GM19328 (cell line): Measurements from ENCODE around the gene THAP7.

Source experiments
- ATAC-seq: cut with Tn5 transposase; IDR thresholded peaks from one replicate; pipeline ENCODE4 v1.9.1; 2021; ENCODE audit warnings: mild to moderate bottlenecking, moderate library complexity; ENCODE audit not compliant: unreplicated experiment

The THAP7 gene

DNA sequence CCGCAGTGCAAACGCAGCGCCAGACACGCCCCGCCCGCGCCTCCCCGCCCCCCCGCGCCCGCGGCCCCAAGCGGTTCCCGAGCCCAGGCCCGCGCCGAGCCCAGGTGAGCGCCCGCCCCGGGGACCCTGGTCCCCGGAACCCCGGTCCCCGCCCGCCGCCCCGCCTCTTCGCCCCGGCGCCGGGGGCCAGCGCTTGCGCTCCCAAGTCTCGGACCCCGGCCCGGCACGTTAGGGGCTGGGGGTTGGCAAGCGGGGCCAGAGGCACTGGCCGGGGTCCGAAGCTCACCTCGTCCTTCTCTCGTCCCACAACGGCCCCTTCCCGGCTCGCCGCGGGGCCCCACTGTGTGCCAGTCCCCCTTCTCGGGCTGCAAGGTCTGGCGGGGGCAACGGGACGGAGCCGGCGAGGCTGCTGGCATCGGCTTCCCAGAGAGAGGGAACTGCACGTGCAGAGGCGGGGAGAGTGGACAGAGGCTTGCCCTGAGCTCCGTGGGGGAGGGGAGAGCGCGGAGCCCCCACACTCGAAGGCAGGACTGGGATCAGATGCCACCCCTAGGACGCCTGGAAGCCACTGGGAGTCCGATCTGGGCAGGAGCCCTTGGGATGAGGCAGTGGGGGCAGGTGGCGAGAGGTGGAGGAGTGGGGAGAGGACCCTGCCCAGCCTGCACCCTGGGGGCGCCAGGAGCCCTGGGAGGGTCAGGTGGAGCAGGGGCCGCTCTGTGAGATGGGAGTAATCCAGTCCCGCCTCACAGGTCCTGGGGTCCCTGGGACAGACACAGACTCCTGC, 36.6 kb downstream of the THAP7 start:
- ATAC-seq = no peak

DNA sequence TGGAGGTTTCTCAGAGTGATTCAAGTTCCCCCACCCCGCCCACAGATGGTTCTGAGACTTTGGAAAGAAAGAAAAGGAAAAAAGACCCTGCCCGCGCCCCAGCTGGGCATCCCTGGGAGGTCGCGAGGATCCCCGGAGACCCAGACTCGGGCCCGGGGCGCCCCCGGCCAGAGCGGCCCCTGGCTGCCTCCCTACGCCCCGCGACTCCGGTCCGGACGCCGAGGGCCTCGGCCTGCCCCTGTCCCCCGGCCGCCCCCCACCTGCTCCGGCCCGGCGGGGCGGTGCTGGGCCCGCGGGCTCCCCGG, 37.2 kb downstream of the THAP7 start:
- ATAC-seq = no peak

DNA sequence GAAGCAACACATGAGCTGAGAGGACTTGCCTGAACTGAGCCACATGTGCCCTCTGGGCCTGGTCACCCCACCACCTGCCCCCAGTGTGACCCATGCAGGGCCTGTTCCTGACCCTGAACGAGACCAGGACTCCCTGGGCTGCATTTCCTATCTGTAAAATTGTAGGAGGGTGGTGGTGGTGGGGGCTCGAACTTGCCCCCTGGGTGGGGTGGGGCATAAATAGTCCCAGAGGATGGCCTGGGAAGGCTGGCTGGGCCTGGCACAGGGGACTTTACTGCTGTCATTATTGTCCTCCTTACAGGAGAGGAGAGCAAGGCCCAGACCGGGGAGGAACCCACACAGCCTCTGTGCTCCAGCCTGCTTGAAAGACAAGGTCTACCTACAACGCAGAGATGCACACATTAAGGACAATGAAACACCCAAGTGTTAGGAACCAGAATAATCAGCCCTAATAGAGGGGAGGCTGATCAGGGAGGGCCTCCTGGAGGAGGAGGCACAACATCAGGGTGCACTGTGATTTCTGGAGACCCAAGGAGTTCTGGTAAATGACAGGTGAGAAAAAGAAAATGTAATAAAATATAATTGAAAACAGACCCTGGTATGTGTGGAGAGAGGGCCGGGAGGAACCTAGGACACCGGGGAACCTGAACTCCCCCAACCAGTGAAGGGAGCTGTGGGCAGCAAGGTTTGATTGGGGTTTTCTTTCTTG, 37.7 kb downstream of the THAP7 start:
- no peak for ATAC-seq

DNA sequence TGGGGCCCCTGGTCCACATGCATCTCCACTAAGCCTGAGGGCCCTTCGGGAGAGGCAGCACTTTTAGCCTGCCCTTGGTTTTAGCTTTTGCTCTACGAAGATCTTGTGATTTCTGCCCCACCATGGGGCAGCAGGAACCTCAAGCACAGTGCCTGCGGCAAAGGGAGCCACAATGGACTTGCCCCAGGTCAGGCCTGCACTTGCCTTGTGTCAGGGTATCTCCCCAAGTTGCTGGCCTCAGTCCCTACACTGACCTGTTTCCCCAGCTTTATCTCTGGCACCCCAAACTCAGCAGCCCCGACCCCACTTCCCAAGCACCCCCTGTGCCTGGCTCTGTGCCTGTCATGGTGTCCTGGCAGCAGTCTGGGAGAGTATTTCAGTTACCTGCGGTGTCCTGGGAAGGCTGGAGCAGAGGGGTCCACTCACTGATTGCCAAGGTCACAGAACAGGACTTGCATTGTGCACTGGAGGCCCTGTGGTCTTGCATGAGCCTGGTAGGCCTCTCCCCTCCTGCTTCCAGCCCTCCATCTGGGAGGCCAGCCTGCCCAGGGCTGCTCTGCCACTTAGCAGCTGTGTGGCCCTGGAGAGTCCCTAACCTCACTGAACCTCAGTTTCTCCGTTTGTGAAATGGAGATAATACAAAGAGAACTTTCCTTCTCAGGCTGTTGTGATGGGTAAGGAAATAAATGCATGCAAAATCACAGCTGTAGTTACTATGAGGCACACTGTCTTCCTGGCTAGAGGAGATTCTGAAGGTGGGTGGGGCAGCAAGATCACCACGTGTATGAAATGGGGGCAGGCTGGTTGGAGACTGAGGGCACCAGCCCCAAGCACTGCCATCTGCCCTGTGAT, 38.5 kb downstream of the THAP7 start:
- ATAC-seq = no peak

DNA sequence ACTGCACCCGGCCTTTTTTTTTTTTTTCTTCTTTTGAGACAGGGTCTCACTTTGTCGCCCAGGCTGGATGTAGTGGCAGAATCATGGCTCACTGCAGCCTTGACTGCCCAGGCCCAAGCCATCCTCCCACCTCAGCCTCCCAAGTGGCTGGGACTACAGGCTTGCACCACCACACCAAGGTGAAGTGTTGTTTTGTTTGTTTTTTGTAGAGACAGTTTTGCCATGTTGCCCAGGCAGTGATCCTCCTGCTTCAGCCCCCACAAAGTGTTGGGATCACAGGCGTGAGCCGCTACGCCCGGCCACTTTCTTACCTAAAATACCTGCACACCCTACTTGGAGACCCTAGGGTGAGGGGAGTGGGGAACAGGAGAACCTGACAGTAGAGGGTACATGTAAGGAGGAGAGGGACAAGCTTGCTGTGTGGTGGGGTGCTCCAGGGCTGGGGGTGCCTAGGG, 39.4 kb downstream of the THAP7 start:
- ATAC-seq = no peak

DNA sequence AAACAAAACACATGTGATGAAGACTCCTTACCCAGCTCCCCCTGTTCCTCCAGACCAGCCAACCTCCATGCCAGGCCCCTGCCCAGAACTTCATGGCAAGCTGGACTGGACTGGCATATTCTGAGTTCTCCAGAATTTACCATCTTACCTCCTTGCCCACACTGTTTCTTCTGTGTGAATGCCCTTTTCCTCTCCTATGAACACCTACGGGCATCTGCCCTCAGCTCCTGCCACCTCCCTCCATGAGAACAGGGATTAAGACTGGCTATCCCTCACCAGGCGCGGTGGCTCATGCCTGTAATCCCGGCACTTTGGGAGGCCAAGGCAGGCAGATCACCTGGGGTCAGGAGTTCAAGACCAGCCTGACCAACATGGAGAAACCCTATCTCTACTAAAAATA, 41.3 kb downstream of the THAP7 start:
- ATAC-seq = no peak

DNA sequence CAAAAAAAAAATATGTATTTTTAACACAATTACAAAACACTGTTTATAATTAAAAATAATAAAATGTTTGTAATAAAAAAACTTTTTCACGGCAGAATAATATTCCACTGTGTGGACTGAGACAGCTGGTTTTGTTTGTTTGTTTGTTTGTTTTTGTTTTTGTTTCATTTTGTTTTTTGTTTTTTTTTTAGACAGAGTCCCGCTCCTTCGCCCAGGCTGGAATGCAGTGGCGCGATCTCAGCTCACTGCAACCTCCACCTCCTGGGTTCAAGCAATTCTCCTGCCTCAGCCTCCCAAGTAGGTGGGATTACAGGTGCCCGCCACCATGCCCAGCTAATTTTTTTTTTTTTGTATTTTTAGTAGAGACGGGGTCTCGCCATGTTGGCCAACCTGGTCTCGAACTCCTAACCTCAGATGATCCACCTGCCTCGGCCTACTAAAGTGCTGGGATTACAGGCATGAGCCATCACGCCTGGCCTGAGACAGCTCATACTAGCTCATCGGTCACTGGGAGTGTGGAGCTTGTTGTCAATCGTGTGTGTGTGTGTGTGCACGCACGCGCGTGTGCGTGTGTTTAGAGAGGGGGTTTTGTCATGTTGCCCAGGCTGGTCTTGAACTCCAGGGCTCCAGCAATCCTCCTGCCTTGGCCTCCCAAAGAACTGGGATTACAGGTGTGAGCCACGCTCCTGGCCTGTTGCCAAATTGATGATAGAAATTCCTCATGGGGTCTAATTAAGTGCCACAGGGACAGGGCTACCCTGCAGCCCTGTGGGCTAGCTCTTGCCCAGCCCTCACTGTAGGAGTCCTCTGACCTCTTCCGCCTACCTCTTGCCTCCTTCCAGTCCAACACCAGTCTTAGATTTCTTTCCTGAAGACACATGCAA, 42.1 kb downstream of the THAP7 start:
- no peak for ATAC-seq

DNA sequence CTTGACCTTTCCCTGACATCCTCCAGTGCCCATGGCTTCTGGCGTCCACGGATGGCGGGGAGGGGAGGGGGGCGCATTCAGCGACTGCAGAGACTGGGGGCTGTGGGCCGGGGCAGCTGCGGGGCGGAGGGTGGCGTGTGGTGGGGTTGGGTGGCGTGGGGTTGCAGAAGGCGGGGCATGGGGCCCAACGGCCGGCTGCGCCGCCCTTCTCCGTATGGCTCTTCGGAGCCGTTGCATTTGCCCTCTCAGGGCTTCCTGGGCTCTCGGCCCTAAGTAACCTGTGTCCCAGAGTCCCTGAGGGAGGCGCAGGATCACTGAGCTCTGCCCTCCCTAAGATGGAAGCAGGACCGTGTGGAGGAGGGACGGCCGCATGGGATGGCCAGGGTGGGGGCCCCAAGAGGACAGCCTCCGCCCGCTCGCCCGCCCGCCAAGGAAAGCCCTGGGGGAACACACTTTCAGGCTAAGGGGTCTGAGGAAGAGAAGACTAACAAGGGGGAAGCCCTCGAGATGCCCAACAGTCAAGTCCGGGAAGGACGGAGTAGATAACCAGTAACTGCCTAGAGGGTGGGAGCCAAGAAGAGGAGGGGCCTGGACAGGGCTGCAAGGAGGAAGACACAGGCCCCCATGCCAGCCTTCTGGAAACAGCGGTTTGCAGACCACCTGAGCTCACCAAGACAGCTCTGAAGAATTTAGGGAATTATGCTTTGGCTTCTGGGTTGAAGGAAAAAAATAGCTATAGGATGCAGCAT, 44.1 kb downstream of the THAP7 start:
- no peak for ATAC-seq

DNA sequence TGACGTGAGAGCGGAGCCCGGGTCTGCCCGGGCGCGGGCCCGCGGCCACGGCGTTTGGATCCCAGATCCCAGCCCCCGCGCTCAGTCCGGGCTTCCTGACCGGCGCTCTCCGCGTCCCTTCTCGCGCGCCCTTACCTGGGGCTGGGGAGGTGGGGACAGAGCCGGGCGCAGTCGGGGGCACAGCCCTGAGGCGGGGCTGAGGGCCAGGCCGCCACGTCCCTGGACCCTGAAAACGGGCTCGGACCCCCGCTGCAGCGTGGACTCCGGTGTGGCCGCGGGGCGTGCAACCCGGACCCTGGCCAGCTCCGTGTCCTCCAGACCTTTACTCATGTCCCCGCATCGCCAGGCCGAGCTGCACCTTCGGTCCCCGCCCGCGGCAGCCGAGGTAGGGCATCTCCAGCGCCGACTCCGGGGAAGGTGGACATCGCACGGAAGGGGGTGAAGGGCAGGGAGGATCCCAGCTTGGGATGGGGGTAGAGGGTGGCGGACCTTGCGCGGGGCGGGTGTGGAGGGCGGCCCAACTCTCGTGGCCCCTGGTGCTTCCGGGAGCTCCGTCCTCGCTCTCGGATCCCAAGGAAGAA, 44.7 kb downstream of the THAP7 start:
- ATAC-seq = no peak

DNA sequence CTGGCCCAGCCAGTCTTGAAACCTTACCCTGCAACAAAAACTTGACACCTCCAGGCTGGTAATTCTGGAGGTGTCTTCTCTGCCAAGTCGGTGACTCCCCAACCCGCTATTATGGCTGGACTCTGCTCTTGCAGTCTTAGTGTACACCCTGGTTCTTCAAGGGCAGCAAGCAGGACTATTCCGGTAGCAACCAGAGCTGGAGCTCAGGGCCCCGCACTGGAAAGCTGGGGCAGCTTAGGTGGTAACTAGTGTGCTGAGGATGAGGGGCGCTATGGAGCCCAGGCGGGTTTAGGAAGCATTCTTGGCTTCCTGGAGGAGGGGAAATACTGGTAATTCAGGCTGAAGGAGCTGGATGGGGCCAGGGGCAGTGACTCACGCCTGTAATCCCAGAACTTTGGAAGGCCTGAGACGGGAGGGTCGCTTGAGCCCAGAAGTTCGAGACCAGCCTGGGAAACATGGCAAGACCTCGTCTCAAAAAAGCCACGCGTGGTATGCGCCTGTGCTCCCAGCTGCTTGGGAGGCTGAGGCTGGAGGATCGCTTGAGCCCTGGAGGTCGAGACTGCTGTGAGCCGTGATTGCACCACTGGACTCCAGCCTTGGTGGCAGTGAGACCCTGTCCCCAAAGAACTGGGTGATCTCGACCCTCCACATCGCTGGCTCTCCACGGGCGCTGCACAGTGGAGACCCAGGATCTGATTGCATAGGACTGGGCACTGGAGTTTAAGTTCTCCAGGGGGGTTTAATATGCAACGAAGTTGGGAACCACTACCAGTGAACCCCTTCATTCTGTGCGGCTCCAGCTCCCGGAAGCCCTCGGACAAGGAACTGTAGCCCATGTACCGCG, 45.4 kb downstream of the THAP7 start:
- no peak for ATAC-seq

DNA sequence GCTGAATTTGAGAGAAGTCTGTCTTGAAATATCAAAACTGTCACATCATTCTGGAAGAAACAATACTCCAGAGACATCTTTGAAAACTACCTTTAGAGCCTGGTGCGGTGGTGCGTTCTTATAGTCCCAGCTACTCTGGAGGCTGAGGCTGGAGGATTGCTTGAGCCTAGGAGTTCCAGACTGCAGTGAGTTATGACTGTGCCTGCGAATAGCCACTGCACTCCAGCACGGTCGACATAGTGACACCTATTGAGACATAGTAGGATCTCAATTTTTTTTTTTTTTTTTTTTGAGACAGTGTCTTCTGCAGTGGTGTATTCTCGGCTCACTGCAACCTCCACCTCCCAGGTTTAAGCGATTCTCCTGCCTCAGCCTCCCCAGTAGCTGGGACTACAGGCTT, 46.4 kb downstream of the THAP7 start:
- ATAC-seq = no peak

DNA sequence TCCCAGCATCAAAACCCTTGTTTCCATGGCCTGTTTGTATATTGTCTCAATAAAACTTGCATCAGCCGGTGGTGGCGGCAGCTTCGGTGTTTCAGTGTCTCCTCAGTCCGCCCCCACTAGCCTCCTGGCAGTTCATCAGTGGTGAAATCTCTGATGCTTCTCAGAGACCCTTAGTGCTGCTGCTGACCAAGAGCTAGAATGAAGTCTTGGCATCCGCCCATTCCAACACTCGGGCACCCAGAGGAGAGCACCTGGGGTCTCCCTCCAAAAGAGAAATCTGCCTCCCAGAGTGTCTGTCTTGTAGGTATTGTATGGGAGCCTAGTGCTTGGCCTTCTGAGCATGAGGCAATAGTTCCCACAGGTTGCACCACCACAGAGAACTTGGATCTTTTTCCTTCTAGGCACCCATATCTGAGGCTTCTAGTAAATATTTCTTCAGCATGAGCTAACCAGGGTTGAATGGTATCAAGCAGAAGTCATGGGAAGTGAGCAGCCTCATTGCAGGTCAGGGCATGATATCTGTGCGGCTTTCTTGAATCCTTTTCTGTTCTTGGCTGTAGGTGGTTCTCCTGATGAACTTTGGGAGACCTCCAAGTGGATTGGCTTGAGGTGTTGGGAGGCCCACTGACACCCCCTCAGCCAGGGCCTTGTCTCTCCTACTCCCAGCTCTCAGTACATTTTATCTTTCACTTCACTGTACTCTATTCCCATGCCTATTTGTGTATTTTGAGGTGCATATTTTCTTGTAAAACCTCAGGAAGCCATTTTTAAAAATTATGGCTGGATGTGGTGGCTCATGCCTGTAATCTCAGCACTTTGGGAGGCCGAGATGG, 48.0 kb downstream of the THAP7 start:
- ATAC-seq = no peak

DNA sequence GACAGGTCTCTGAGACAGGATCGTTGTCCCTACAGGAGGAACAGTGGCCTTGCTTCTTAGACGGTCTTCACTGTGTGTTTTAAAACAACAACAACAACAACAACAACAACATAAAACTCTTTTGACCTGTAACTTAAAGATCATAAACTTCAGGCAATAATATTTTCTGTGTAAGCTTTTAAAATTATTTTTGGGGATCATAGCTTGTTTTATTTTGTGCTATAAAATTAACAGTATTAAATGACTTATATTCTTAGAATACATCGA, 48.6 kb downstream of the THAP7 start:
- ATAC-seq = no peak

DNA sequence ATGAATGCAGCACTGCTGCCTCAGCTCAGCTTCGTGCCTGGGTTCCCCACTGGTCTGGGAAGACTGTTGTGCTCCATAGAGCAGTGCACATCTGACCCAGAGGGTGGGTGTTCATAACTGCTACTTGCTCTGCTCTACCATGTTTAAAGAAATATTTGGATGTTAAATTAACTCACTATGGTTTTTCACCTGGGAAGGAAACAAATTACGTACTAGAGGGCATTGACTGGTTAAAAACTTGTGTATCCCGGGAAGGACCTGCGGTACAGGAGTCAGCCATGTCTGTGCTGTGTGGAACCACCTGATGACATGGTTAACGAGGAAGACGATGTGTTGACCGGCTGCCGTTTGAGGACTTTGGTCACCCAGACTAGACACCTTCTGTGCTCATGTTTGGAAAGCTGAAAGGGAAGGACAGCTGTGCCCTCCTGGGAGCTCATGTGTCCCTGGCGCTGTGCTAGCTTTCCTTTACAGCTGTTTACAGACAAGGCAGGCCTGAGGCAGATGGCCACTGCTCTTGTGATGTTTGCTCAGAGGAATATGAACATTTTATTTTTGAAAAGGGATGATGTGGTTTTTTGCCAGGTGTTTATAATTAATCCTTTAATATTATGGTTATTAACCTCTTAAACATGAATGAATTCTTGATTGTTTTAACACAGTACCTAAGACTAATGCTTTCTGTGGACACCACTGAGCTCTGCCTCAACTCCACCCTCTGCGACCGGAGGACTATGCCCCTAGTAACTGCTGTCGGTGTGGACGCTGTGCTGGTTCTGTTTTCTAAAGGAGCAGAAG, 49.2 kb downstream of the THAP7 start:
- no peak for ATAC-seq

DNA sequence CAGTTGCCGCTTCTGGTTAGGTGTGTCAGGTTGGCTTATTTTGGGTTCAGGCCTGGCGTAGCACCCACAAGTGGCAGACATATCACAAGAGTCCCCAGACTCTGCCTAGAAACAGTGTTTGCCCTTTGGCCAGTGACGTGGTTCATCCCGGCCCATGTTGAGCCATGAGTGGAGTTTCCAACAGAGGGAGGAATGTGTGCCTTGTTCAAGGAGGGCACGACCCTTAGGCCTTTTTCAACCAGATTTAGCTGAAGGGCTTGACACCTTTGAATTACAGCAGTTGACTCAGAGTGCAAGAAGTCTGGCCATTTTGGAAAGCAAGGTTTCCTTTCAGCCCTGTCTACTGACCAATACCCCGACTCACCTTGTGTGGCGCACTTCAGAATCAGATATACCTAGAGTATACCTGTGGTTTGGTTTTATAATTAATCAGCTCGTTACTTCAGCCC, 50.0 kb downstream of the THAP7 start:
- no peak for ATAC-seq

DNA sequence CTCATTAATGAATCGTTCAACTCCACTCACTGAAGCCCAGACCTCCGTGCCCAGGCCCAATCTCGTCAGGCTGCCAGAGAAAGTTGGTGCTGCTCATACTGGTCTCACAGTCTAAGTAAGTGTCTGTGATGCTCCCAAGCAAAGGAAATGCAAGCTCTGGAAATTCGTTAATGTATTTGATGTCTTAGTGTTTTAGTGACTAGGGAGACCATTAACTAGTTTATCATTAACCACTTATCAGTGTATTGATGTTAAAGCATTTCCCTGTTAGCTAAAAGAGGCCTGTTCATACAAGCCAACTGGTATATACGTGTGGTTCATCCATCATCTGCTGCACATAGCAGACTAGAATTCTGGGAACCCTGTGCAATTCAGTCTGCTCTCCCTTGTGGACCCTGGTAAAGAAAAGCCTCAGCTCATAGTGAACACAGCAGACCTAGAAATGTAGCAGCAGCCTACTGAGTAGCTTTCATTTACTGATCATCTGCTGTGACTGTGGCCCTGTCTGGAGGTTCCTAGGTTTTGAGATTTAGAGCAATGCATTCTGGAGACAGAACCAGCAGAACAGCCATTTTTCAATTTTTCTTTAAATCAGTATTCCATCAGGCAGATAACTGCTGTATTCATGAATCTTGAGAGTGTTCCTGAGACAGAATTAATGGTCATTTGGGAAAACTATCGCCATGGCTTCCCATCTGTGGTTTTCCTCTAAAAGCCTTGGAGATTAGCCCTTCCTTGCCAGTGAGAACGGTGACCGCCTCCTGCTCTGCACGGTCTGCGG, 50.6 kb downstream of the THAP7 start:
- no peak for ATAC-seq
